BJ (cell line): ENCODE results near the gene RACGAP1. TPM values are rescaled to one million over a fixed set of nuclear protein-coding genes. Genes with fewer than 3 reads are reported as not detected.

Experiments
- CTCF ChIA-PET: fragments of 350-600 bp; formaldehyde crosslinking; extraction: SDS; loops from one replicate; lab custom pipeline; 2021; ENCODE audit warnings: antibody characterized with exemption, inconsistent platforms; lab: Yijun Ruan, JAX
- POLR2A ChIA-PET: fragments of 300-600 bp; sonication (Branson Sonifier 250); formaldehyde crosslinking; extraction: SDS; loops from one replicate; lab custom pipeline; 2021; ENCODE audit warnings: antibody characterized with exemption; lab: Charles Lee
- DNase-seq: peaks from one replicate; pipeline ENCODE4 v3.0.0-alpha.2; 2011; ENCODE audit warnings: low read depth
- H3K27me3 ChIP-seq: 2 replicates; pipeline ENCODE4 v1.6.0; 2011; ENCODE audit warnings: low read length; ENCODE audit not compliant: control insufficient read depth, insufficient read depth
- H3K36me3 ChIP-seq: 2 replicates; pipeline ENCODE4 v1.5.1; 2011; ENCODE audit warnings: low read length; ENCODE audit not compliant: control insufficient read depth, insufficient read depth
- H3K4me3 ChIP-seq: 2 replicates; pipeline ENCODE4 v1.5.1; 2011; ENCODE audit warnings: low read depth, mild to moderate bottlenecking, control low read depth, low read length
- CTCF ChIP-seq: IDR thresholded peaks from 2 replicates; pipeline ENCODE4 v1.5.1; 2011; ENCODE audit warnings: low read depth, mild to moderate bottlenecking, control low read depth, inconsistent platforms, low read length, moderate library complexity; ENCODE audit not compliant: insufficient read depth
- polyA plus RNA-seq: library from polyadenylated mRNA; depleted of rRNA; stranded (reverse); fragments of >200 nt; gene quantifications from 2 replicates; pipeline ENCODE4 v1.2.3, GENCODE V29; 2011

Gene RACGAP1
- polyA plus RNA-seq, 1 experiment, result 42.8 TPM

- ChIA-PET CTCF (interaction anchor here (0.7 to 3.2 kb wide), 12 partner anchors 11 to 64 kb away, joined by 3 to 17 read pairs (median 4); no protein-coding TSS in a partner anchor), POLR2A (no interaction called here)
- Histone ChIP-seq H3K4me3 (no peak overlapping the region), H3K27me3 (no peaks in the 10 kb centered on the region), H3K36me3 (no peaks in the 10 kb centered on the region; the same call in 1 of the 2 replicates)
- TF ChIP-seq CTCF, result no peak
- no peak for DNase-seq
Measured at GRCh38 chr12:50006754-50007442, 18.4 kb downstream of the RACGAP1 start.

DNA sequence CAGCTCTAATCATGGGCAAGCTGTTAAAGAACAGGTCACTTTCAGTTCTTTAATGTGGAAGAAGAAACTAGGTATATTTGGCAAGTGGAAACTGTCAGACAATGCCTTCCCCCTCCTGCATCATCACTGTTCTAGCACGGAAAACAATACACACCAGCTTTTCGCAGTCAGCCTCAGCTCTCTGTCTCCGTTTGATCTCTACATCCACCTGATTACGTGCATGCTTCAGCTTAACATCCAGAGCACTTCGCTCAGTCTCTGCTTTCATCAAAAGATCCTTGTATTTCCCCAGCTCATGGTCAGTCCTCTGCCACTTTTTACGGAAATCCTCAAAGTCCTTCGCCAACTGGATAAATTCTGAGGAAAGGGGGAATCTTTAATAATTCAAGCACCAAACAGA is 19.0 kb downstream of the RACGAP1 start:
- CTCF ChIA-PET, result interaction anchor here (0.7 to 3.2 kb wide), 10 partner anchors 11 to 64 kb away, joined by 3 to 17 read pairs (median 4); no protein-coding TSS in a partner anchor
- DNase-seq, result no peak
- TF ChIP-seq CTCF, result no peak
- Histone ChIP-seq H3K36me3 (no peaks in the 10 kb centered on the region; the same call in 1 of the 2 replicates), H3K4me3 (no peak overlapping the region), H3K27me3 (no peaks in the 10 kb centered on the region)
- POLR2A ChIA-PET, result no interaction called here

DNA sequence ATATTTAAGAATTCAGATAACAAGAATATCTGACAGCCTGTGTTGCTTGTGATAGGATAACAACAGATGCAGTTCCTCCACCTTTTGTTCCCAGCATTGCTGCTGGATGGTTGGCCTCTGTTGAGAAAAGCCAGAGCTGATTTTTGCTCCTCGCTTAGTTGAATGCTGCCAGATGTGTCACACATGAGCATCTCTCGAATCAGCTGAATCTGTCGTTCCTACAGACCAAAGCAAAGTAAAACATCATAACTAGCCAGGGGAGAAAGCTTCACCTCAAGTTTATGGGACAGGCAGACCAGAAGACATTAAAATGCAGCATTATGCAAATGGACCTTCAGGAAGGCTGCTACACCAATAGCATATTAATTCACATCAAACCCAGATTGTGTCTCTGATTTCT is 20.1 kb downstream of the RACGAP1 start:
- DNase-seq, result no peak
- ChIA-PET CTCF (interaction anchor here (1.7 to 3.2 kb wide), 2 partner anchors 34 to 65 kb away, joined by 7 to 17 read pairs; no protein-coding TSS in a partner anchor), POLR2A (no interaction called here)
- Histone ChIP-seq H3K27me3 (no peaks in the 10 kb centered on the region), H3K4me3 (no peak overlapping the region), H3K36me3 (no peaks in the 10 kb centered on the region)
- no peak for TF ChIP-seq CTCF

DNA sequence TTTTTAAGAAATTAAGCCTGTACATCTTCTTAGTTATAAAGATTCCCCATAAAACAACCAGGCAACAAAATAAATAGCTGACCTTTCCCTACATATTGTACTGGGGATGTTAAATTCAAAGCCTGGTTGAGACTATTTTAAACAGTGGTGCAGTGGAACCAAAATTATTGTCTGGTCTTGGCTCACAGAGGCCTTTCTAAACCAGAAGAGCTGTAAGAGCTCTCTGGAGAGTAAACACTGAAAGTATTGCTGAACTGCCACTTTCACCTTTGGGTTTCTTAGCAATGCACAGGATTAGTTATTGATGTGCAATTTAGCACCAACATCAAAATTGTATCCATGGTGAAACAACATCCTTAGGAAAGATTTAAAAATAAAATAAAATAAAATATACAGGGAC is 20.6 kb downstream of the RACGAP1 start:
- no peak for TF ChIP-seq CTCF
- ChIA-PET POLR2A (no interaction called here), CTCF (interaction anchor here (2.2 to 3.2 kb wide), 2 partner anchors 35 to 38 kb away, joined by 12 to 17 read pairs; no protein-coding TSS in a partner anchor)
- Histone ChIP-seq H3K36me3 (no peaks in the 10 kb centered on the region), H3K4me3 (no peak overlapping the region), H3K27me3 (no peaks in the 10 kb centered on the region)
- DNase-seq, result no peak

GRCh38 chr12:50003595-50003994 is 21.7 kb downstream of the RACGAP1 start:
- ChIA-PET POLR2A (no interaction called here), CTCF (interaction anchor here (0.8 to 2.2 kb wide), 3 partner anchors 11 to 37 kb away, joined by 3 to 12 read pairs (median 3); no protein-coding TSS in a partner anchor)
- no peak for DNase-seq
- no peak overlapping the region for H3K4me3 ChIP-seq
- H3K27me3 ChIP-seq, result no peaks in the 10 kb centered on the region
- no peak for TF ChIP-seq CTCF
- no peaks in the 10 kb centered on the region for H3K36me3 ChIP-seq
